HG03469 (cell line): ENCODE results near the gene TGFBR2.

ENCODE experiments used
- ATAC-seq: cut with Tn5 transposase; IDR thresholded peaks from one replicate; pipeline ENCODE4 v1.9.1; 2021; ENCODE audit warnings: mild to moderate bottlenecking, moderate library complexity, moderate number of reproducible peaks; ENCODE audit not compliant: unreplicated experiment

The TGFBR2 gene

DNA sequence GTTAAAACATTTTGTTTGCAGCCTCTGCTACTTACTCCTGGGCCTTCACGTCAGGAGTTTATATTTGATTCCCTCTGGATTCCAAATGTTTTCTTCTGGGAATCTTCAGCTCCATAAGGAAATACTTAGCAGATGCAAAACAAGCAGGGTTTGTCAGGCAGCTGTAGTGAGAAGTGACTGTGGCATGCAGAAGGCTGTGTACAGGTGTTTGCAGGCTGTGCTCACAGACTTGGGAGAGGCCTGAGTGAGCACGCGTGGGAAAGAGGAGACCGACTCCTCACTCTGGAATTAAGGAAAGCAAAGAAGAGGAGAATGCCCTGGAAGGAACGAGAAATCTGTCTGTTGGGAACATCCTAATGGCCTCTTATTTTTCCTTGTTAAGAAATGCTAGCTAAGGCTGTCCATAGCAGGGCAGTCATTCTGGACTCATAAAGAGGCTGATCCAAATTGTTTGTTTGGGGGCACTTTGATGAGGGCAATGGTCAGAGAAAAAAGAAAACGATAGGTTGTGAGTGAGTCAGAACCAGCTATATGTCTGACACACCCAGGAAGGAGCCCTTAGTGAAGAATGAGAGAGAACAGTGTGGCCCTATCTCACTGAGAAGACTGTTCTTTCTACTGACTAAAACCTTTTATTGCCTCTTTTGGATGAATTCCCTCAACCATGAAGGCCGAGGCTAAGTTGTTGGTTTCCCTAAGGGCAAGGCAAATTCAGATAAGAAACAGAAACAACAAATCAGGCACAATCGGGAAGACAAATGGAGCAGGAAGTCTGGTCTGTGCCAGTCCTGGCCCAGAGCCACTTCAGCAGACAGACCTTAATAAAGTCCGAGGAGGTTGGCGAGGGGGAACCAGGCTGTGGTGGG is 82.6 kb downstream of the TGFBR2 start:
- no peak for ATAC-seq

DNA sequence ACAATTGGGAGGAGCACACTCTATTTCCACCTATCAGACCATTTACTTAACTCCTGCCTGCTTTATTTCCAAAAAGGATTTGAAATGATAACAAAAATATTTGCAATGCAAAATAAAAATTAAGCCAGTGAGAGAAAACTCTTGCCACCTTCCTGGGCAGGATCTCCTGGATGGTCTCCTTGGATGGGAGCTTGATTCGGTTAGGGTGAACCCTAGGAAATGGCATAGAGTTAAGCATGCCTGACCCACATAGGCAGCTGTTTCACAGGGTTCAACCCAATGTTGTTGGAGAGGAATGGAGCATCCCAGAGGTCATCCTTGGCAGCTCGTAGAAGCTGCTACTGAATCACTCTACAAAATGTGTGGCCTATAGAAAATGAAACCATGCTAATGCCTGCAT is 83.8 kb downstream of the TGFBR2 start:
- ATAC-seq, result no peak

DNA sequence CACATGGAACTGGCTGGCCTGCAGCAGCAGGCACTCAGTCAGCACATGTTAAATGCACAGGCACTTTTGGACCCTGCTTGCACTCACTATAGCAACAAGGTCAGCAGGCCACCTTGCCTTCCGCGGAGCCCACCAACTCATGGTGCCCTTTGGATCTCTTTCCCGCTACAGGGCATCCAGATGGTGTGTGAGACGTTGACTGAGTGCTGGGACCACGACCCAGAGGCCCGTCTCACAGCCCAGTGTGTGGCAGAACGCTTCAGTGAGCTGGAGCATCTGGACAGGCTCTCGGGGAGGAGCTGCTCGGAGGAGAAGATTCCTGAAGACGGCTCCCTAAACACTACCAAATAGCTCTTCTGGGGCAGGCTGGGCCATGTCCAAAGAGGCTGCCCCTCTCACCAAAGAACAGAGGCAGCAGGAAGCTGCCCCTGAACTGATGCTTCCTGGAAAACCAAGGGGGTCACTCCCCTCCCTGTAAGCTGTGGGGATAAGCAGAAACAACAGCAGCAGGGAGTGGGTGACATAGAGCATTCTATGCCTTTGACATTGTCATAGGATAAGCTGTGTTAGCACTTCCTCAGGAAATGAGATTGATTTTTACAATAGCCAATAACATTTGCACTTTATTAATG is 85.0 kb downstream of the TGFBR2 start:
- ATAC-seq, result no peak

DNA sequence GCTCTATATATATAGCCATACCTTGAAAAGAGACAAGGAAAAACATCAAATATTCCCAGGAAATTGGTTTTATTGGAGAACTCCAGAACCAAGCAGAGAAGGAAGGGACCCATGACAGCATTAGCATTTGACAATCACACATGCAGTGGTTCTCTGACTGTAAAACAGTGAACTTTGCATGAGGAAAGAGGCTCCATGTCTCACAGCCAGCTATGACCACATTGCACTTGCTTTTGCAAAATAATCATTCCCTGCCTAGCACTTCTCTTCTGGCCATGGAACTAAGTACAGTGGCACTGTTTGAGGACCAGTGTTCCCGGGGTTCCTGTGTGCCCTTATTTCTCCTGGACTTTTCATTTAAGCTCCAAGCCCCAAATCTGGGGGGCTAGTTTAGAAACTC is 85.5 kb downstream of the TGFBR2 start:
- ATAC-seq, result no peak

DNA sequence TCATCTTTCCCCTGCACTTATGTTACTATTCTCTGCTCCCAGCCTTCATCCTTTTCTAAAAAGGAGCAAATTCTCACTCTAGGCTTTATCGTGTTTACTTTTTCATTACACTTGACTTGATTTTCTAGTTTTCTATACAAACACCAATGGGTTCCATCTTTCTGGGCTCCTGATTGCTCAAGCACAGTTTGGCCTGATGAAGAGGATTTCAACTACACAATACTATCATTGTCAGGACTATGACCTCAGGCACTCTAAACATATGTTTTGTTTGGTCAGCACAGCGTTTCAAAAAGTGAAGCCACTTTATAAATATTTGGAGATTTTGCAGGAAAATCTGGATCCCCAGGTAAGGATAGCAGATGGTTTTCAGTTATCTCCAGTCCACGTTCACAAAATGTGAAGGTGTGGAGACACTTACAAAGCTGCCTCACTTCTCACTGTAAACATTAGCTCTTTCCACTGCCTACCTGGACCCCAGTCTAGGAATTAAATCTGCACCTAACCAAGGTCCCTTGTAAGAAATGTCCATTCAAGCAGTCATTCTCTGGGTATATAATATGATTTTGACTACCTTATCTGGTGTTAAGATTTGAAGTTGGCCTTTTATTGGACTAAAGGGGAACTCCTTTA is 86.2 kb downstream of the TGFBR2 start:
- no peak for ATAC-seq

DNA sequence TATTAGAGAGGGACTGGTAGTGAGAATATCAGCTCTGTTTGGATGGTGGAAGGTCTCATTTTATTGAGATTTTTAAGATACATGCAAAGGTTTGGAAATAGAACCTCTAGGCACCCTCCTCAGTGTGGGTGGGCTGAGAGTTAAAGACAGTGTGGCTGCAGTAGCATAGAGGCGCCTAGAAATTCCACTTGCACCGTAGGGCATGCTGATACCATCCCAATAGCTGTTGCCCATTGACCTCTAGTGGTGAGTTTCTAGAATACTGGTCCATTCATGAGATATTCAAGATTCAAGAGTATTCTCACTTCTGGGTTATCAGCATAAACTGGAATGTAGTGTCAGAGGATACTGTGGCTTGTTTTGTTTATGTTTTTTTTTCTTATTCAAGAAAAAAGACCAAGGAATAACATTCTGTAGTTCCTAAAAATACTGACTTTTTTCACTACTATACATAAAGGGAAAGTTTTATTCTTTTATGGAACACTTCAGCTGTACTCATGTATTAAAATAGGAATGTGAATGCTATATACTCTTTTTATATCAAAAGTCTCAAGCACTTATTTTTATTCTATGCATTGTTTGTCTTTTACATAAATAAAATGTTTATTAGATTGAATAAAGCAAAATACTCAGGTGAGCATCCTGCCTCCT is 87.2 kb downstream of the TGFBR2 start:
- ATAC-seq, result peak; percentile 95

DNA sequence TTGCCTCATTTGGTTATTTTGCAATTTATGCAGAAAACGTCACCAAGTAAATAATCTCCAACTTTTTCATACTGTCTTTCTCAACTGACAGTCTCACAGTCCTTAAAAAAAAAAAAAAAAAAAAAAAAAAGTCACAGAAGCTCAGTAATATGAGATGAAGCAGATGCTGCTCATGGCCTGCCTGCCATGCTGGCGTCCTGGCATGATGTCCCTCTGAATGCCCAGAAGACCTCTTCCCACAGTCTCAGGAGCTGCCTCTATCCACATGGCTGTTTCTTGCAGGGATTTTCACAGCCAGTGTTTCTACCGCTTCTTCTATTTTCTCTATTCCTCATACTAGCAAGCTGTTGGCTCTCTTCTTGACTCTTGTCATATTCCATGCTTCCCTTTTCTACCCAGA is 87.7 kb downstream of the TGFBR2 start:
- ATAC-seq, result no peak

DNA sequence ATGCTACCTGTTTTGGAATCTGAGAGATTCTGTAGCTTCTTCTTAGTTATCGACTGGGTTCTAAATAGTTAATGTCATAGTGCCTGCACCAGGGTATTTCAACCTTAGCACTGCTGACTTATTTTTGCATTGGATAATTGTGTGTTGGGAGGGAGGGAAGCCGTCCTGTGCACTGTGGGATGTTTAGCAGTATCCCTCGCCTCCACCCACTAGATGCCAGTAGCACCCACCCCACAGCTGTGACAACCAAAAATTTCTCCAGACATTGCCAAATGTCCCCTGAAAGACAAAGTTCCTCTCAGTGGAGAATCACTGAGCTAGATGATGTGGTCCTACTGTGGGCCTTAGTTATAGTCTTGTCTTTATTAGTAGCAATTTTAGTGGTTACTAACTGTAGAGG is 88.3 kb downstream of the TGFBR2 start:
- ATAC-seq, result no peak

DNA sequence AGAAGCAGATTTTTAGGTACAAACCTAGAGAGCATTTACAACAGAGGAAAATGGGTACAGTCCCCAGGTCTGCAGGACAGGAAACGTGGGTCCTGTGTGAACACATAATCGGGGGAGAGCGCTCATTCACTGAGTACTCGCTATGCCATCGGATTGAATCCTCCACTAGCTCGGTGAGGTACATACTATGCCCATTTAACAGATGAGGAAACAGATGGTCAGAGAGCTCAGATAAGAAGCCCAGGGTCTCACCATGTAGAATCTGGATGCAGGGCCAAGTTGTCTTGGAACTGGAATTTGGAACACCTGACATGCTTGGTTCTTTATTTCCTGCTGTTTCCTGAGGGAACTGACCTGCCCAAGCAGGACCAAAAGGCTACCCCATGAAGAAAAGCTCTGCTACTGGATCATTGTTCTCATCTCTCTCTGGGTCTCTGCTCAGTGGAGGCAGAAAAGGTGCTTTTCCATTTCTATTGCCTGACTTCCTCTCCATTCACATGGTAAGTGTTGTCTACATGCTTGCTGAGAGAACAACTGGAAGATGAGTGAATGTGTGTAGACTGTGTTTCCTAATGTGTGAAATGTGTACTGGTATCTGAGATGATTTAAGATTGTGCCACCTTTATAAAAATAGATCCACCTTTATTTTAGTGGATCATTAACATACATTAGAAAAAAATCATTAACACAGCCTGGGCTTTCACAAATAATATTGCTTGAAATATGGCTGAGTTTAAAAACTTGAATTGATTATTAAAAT is 89.1 kb downstream of the TGFBR2 start:
- ATAC-seq, result no peak

DNA sequence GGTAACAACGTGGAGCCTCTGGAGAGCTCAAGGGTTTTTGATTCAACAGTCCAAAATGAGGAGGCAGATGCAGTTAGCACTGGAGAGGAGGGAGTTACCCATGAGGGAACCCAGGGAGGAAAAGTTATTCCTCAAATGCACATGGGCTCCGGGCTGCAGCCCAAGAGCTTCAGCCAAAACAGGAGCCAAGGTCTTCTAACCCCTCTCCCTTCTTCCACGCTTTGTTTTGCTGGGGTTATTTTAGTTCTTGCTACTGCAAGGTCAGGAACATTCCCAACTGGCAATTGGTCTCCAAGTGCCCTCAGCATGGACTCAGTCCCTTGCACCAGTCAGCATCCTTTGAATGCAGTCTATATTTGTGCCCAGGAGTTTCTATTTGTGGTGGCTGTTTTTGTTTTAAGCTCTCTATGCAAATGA is 90.0 kb downstream of the TGFBR2 start:
- ATAC-seq, result no peak

DNA sequence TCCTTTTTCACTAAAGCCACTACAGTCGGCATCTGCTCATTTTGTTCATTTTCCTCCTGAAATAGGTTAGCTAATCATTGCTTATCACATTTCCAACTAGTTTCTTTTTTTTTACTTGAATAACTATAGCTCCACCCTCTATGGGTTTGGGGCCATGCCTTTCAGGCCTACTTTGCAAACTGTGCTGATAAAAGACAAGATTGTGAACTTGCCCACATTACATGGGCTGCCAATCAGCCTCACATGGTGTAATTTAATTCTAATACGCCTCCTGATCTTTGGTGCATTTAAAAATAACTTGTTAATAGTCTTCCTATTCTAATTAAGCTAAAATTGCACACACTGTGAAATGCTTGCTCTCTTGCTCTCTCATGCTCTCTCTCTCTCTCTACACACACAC is 90.5 kb downstream of the TGFBR2 start:
- no peak for ATAC-seq

DNA sequence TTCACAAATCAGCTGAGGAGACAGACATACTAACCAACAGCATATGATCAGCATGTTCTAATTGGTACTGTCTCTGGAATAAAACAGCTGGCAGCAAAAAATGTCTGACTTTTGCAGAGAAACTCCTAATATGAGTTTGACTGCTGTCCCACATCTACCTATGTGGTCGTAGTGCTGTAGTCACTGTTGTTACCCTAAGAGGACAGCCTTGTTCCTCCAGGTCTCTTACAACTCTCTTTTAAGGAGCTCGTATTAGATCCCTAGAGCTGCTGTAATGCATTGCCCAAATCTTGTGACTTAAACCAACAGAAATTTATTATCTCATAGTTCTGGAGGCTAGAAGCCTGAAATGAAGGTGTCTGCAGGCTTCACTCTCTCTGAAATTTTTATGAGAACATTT is 92.1 kb downstream of the TGFBR2 start:
- no peak for ATAC-seq

DNA sequence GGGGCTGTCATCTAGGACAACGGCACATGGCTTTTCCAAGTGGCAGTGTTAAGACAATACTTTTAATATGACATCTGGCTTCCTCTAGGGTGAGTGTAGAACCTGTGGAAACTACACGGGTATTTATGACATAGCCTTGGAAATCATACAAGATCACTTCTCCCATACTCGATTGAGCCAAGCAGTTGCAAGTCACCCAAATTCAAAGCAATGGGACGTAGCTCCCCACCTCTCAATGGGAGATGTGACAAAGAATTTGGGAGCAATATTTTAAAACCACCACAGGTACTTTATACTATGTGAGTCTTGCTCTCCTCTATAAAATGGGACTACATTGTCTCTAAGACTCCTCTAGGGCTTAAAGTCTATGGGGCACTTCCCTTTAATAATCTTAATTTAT is 93.5 kb downstream of the TGFBR2 start:
- ATAC-seq, result no peak

DNA sequence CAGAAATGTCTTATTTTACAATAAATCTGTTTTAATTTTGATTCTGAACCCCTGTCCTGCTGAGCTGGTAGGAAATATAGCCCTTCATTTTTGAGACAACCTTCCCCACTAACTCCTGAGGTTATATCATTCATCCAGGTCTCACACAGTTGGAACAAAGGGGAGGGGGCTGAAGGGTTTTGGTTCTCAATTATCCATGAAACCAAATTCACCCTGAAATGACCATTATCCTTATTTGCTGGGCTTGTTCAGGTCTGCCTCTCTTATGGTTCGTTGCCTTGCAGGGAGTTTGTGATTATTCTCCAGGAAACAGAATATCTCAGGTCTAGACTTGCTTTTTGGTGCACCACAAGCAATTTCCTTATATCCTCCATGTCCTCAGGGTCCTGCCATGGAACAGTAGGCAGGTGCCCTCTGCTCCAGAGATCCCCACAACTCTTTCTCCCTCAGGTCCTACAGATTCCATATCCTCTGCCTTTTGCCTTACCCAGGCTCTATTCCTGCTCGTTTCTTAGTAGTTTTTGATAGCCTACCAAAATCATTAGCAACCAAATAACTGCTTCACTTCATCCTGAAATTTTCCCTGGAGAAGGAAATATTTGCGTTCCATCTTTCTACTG is 94.4 kb downstream of the TGFBR2 start:
- ATAC-seq, result no peak

DNA sequence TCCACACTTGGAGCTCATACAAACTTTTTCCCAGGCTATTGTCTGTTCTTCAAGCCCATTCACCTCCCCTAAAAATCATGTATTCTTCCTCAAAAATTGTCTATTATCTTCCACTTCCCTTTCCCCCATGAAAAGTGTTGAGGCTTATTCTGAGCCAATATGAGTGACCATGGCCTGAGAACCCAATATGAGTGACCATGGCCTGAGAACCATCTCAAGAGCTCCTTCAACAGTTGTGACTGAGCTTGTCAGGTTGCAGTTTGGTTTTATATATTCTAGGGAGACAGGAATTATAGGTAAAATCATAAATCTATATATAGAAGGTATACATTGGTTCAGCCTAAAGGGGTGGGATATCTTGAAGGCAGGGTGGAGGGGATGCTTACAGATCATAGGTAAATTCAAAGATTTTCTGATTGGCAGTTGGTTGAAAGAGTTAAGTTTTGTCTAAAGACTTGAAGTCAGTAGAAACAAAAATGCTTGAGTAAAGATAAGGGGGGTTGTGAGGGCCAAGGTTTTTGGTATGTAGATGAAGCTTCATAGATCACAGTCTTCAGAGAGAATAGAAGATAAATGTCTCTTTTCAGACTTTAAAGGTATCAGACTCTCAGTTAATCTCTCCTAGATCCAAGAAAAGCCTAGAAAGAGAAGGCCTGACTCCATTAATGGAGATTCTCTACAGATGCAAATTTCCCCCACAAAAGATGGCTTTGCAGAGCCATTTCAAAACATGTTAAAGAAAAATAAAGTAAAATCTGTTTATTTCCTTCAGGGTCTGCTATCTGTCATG is 95.8 kb downstream of the TGFBR2 start:
- no peak for ATAC-seq

DNA sequence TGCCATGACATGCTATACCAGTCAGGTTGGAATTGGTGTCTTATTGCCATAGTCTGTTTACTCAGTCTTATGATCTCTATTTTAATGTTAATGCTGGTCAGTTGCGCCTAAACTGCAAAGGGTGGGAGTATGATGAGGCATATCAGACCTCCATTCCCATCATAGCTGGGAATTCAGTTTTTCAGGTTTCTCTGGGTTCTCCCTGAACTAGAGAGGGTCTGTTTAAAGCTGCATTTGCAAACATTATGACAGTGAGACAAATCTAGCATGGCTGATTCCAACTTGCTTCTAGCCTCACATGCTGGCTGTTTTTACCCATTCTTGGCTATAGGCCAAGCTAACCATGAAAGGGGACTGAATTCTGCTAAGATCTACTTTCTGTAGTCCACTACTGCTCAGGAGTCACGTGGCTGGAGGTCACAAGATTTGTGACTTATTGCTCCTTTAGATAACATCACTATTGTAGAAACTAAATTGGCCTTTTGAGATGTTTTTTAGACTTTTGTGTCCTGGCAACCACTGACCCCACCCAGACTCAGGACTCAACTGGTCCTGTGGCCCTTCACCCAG is 96.5 kb downstream of the TGFBR2 start:
- no peak for ATAC-seq

DNA sequence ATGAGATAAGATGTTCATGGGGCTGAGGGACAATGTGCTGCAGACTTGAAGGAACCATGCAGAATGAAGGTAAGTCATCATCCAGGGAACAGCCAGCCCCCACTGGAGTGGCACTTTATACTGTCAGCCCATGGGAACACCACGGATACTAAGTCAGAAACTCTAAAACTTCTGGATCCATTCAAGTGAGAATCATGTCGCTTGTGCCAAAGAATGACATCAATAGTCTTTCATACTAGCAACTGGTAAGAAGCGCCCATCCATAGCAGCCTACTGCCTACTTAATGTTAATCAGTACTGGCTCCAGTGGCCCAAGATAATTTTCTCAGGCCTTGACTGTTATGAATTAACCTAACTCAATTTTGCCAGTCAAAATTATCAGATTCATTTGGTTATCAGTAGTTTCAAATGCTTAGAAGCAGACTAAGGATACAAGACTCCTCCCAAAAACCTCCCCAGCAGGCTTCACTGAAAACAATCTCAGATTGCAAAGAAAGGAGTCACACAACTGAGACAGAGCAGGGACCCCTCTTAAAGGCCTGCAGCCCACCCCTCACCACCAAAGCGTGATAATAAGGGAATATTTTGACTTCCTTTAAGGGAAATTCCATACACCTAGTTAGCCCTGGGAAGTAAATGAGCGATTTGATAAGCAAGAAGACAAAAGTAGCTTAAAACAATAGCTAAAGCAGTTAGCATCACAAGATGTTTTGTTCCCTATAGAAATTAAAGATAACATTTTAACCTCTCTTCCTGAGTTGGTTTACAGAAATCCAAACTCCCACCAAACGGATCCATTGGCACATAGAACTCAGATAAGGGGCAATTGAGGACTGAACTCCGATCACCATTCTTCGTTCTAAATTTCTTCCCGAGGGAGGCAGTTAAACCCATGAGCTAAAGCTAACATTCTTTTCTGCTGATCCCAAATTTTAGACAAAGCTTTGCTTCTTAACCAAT is 98.8 kb downstream of the TGFBR2 start:
- no peak for ATAC-seq

DNA sequence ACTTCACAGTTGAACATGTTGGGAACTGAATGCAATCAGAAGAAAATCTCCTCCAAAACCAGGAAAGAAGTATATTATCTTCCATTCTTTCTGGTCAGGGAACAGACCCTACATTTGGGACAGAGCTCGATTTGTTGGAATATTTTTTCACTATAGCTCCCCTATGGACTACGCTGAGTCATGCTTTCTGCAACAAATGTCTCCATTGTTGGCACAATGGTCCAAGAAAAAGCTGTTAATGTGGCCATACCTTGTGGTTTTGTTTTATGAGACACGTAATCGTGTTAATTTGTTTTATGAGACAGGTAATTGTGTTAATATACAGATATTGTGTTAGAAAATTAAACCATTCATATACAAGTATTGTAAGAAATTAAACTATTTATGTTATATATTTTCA is 101.4 kb downstream of the TGFBR2 start:
- no peak for ATAC-seq
